Measurements from ENCODE around the gene PEX26. TPM values are rescaled to one million over a fixed set of nuclear protein-coding genes. Genes with fewer than 3 reads are reported as not detected.
"Not testable (repeated sequence)": the region's sequence is repeated elsewhere in the genome, so short reads cannot be mapped to it uniquely, and the experiment has no call there.

PEX26 gene
- total RNA-seq, 1 experiment from 2014 or later, result 30.6 TPM

DNA sequence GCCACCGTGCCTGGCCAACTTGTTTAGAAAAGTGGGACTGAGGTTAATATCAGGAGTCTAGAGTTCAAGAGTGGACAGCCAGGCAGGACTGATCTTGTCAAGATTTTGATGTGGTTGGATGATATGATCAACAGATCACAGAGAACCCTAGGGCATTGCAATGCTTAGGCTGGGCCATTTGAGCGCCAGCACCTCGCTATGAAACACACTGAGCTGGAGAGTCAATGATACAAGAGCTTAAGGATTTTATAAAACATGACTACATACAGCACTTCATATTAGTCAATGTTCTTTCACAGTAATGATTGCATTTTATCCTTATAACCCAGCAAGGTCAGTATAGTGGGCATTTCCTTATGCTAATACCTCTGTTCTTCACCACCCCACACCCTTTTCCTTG lies 15.4 kb upstream of the PEX26 start:
- Histone ChIP-seq H3K9ac (ENCODE audit: low read length) (no peak overlapping the region), H3F3A (ENCODE audit: low read length, unreplicated experiment) (no peaks in the 10 kb centered on the region), H3K9me3 (ENCODE audit: low read length) (no peaks in the 10 kb centered on the region), H3K9me2 (replicated peaks; ENCODE audit: low read length) (no peaks in the 10 kb centered on the region), H3K27ac (ENCODE audit: low read length) (peak overlapping the region; percentile 79), H3K4me1 (ENCODE audit: insufficient read depth, low read length) (peaks cover 50% of the 10 kb centered on the region), H3K4me3 (ENCODE audit: low read length) (no peak overlapping the region), H3K27me3 (ENCODE audit: low read length) (no peaks in the 10 kb centered on the region), H2AFZ (ENCODE audit: low read length) (no peak overlapping the region), H3K36me3 (ENCODE audit: low read depth, low read length) (no peaks in the 10 kb centered on the region), H4K20me1 (ENCODE audit: low read length) (no peaks in the 10 kb centered on the region), H3K79me2 (ENCODE audit: low read length) (no peaks in the 10 kb centered on the region), H3K4me2 (ENCODE audit: low read length) (no peak overlapping the region)
- CTCF ChIA-PET, result interaction anchor here (0.6 kb wide), 1 partner anchor 14 kb away, joined by 3 read pairs; no protein-coding TSS in a partner anchor
- ATAC-seq, result no peak
- intact Hi-C loops (cut with micrococcal nuclease), result no loop called here
- TF ChIP-seq EZH2 (IDR thresholded peaks at IDR 0.05; ENCODE audit: low read length, unreplicated experiment) (no peak), EZH2phosphoT487 (IDR thresholded peaks at IDR 0.05; ENCODE audit: borderline replicate concordance, low read length) (no peak)
- TF ChIP-seq, protein P1, sequence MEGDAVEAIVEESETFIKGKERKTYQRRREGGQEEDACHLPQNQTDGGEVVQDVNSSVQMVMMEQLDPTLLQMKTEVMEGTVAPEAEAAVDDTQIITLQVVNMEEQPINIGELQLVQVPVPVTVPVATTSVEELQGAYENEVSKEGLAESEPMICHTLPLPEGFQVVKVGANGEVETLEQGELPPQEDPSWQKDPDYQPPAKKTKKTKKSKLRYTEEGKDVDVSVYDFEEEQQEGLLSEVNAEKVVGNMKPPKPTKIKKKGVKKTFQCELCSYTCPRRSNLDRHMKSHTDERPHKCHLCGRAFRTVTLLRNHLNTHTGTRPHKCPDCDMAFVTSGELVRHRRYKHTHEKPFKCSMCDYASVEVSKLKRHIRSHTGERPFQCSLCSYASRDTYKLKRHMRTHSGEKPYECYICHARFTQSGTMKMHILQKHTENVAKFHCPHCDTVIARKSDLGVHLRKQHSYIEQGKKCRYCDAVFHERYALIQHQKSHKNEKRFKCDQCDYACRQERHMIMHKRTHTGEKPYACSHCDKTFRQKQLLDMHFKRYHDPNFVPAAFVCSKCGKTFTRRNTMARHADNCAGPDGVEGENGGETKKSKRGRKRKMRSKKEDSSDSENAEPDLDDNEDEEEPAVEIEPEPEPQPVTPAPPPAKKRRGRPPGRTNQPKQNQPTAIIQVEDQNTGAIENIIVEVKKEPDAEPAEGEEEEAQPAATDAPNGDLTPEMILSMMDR (conservative IDR thresholded peaks at IDR 0.05; ENCODE audit: low read depth, low read length), result no peak
- POLR2A ChIA-PET (ENCODE audit: unreplicated experiment), result no interaction called here
- DNase-seq, result no peak
- no TSS peak for BruUV-seq (replicated peaks)

DNA sequence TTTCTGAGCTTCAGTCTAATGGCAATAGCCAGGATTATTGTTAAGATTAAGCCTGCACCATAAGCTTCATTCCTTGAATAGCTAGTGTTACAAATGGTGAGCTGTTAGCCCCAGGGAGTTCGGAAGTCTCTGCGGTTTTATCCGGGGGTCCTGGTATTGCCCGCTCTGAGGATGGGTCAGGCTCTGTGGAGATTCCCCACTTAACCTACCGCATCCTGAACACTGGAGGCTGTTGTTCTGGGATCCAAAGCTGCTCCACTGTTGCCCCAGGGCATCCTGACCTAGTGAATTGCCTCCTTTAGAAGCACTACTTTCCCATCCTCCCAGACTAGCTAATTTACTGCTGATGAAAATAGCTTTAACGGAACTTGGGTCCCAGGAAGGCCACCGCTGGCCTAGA lies 14.5 kb upstream of the PEX26 start:
- Histone ChIP-seq H3F3A (ENCODE audit: low read length, unreplicated experiment) (no peaks in the 10 kb centered on the region), H3K27me3 (ENCODE audit: low read length) (no peaks in the 10 kb centered on the region), H3K4me1 (ENCODE audit: insufficient read depth, low read length) (peaks cover 43% of the 10 kb centered on the region), H3K4me2 (ENCODE audit: low read length) (0 out of 2 replicates have a peak overlapping the region, but pooled peaks have one; percentile 11), H3K79me2 (ENCODE audit: low read length) (no peaks in the 10 kb centered on the region), H3K36me3 (ENCODE audit: low read depth, low read length) (no peaks in the 10 kb centered on the region), H3K27ac (ENCODE audit: low read length) (peak overlapping the region; percentile 79), H3K9ac (ENCODE audit: low read length) (0 out of 2 replicates have a peak overlapping the region, but pooled peaks have one; percentile 17), H2AFZ (ENCODE audit: low read length) (no peak overlapping the region), H3K9me3 (ENCODE audit: low read length) (no peaks in the 10 kb centered on the region), H3K4me3 (ENCODE audit: low read length) (no peak overlapping the region), H3K9me2 (replicated peaks; ENCODE audit: low read length) (no peaks in the 10 kb centered on the region), H4K20me1 (ENCODE audit: low read length) (no peaks in the 10 kb centered on the region)
- intact Hi-C loops (cut with micrococcal nuclease), result no loop called here
- CTCF ChIA-PET, result interaction anchor here (0.5 to 1.1 kb wide), 3 partner anchors 11 to 233 kb away, joined by 3 to 6 read pairs (median 3); no protein-coding TSS in a partner anchor
- POLR2A ChIA-PET (ENCODE audit: unreplicated experiment), result no interaction called here
- TF ChIP-seq, protein P1 (conservative IDR thresholded peaks at IDR 0.05; ENCODE audit: low read depth, low read length), result no peak
- TF ChIP-seq EZH2 (IDR thresholded peaks at IDR 0.05; ENCODE audit: low read length, unreplicated experiment) (no peak), EZH2phosphoT487 (IDR thresholded peaks at IDR 0.05; ENCODE audit: borderline replicate concordance, low read length) (no peak)
- ATAC-seq, result peak; percentile 51
- peak; percentile 65 for DNase-seq
- BruUV-seq (replicated peaks), result no TSS peak

DNA sequence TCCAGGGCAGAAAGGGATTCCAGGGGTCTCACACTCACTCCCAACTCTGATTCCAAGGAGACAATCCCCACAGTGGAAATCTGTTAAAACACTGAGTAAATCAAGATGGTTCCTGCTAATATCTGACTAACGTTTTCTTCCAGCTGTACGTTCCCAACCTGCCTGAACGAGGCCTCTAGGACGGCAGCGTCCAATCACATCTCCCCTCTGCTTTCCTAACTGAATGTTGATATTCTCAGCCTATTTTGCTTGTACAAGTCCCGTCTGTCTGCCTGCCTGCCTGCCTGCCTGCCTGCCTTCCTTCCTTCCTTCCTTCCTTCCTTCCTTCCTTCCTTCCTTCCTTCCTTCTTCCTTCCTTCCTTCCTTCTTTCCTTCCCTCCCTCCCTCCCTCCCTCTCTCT lies 14.1 kb upstream of the PEX26 start:
- H3F3A ChIP-seq (ENCODE audit: low read length, unreplicated experiment); ATAC-seq; intact Hi-C loops (cut with micrococcal nuclease); DNase-seq; H4K20me1 ChIP-seq (ENCODE audit: low read length); H3K9ac ChIP-seq (ENCODE audit: low read length); BruUV-seq (replicated peaks); H3K9me3 ChIP-seq (ENCODE audit: low read length); H3K4me3 ChIP-seq (ENCODE audit: low read length); H2AFZ ChIP-seq (ENCODE audit: low read length); H3K36me3 ChIP-seq (ENCODE audit: low read depth, low read length); POLR2A ChIA-PET (ENCODE audit: unreplicated experiment); H3K27me3 ChIP-seq (ENCODE audit: low read length); H3K79me2 ChIP-seq (ENCODE audit: low read length); H3K4me2 ChIP-seq (ENCODE audit: low read length); H3K9me2 ChIP-seq (replicated peaks; ENCODE audit: low read length): not testable (repeated sequence)
- peaks cover 39% of the 10 kb centered on the region for H3K4me1 ChIP-seq (ENCODE audit: insufficient read depth, low read length)
- CTCF ChIA-PET, result interaction anchor here (0.5 to 1.1 kb wide), 2 partner anchors 75 to 234 kb away, joined by 3 to 6 read pairs; no protein-coding TSS in a partner anchor
- peak overlapping the region; percentile 79 for H3K27ac ChIP-seq (ENCODE audit: low read length)

Data from PC-3 (cell line).